ENCODE measurements around the gene BACH2. TPM values are rescaled to one million over a fixed set of nuclear protein-coding genes. Genes with fewer than 3 reads are reported as not detected.
A peak's percentile ranks its signal among the peaks of the same experiment; 100 is the strongest.
"Not testable (repeated sequence)": the region's sequence is repeated elsewhere in the genome, so short reads cannot be mapped to it uniquely, and the experiment has no call there.

Gene BACH2
- total RNA-seq, 1 donor, result under 0.01 TPM

DNA sequence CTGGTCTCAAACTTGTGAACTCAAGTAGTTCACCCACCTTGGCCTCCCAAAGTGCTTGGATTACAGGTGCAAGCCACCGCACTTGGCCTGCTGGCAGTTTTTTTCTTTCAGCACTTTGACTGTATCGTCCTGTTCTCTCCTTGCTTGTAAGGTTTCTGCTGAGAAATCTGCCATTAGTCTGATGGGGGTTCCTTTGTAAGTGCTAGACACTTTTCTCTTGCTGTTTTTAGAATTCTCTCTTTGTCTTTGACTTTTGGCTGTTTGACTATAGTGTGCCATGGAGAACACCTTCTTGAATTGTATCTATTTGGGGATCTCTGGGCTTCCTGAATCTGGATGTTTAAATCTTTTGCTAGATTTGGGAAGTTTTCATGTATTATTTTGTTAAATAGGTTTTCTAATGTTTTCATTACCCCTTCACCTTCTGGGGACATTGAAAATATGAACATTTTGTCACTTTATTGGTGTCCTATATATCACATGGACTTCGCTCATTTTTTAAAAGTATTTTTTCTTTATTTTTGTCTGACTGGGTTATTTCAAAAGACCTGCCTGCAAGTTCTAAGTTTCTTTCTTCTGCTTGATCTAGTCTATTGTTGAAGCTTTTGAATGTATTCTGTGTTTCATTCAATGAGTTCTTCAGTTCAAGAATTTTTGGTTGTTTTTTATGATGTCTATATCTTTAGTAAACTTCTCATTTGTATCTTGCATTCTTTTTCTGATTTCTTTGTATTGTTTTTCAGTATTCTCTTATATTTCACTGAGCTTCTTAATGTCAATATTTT, 380.3 kb downstream of the BACH2 start:
- H3K4me3 ChIP-seq (ENCODE audit: low read depth, low read length), result no peak overlapping the region
- no peak for TF ChIP-seq CTCF (IDR thresholded peaks at IDR 0.05; ENCODE audit: insufficient read depth, low read depth, low read length)
- no peak for DNase-seq (ENCODE audit: low read depth)

- no peak overlapping the region for H3K4me3 ChIP-seq (ENCODE audit: low read depth, low read length)
- DNase-seq (ENCODE audit: low read depth), result no peak
- no peak for TF ChIP-seq CTCF (IDR thresholded peaks at IDR 0.05; ENCODE audit: insufficient read depth, low read depth, low read length)
Measured at GRCh38 chr6:89910902-89911240, 385.8 kb downstream of the BACH2 start.

- not testable (repeated sequence) for DNase-seq (ENCODE audit: low read depth); H3K4me3 ChIP-seq (ENCODE audit: low read depth, low read length)
Measured at GRCh38 chr6:89910001-89910901, 386.4 kb downstream of the BACH2 start.

GRCh38 chr6:89895276-89895874, 401.3 kb downstream of the BACH2 start:
- no peak overlapping the region for H3K4me3 ChIP-seq (ENCODE audit: low read depth, low read length)
- TF ChIP-seq CTCF (IDR thresholded peaks at IDR 0.05; ENCODE audit: insufficient read depth, low read depth, low read length), result no peak
- DNase-seq (ENCODE audit: low read depth), result peak; percentile 56

DNA sequence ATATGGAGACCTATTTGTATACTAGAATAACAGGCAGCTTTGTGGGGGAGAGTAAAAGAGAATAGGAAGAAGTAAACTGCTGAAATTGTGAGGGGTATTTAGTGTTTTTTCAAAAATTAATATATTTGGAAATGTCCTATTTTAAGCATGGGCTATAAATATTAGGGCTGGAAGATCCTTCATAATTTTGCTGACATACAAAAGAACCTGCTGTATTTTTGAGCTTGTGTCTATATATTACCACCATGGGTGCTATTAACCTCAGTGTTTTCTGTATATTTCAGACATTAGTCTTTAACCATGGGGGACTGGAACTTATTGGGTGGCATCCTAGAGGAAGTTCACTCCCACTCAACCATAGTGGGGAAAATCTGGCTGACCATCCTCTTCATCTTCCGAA, 402.5 kb downstream of the BACH2 start, which contains the start of gene GJA10:
TSS of gene GJA10 (plus strand) at position 301 of the 400 bp plus-strand sequence. CDS start at position 301, 0 bp downstream.
- no peak for DNase-seq (ENCODE audit: low read depth)
- no peak within 1 kb of the TSS for H3K4me3 ChIP-seq (ENCODE audit: low read depth, low read length)
- TF ChIP-seq CTCF (IDR thresholded peaks at IDR 0.05; ENCODE audit: insufficient read depth, low read depth, low read length), result no peak

- H3K4me3 ChIP-seq (ENCODE audit: low read depth, low read length); DNase-seq (ENCODE audit: low read depth): not testable (repeated sequence)
Measured at GRCh38 chr6:89892577-89892976, 404.1 kb downstream of the BACH2 start.

DNA sequence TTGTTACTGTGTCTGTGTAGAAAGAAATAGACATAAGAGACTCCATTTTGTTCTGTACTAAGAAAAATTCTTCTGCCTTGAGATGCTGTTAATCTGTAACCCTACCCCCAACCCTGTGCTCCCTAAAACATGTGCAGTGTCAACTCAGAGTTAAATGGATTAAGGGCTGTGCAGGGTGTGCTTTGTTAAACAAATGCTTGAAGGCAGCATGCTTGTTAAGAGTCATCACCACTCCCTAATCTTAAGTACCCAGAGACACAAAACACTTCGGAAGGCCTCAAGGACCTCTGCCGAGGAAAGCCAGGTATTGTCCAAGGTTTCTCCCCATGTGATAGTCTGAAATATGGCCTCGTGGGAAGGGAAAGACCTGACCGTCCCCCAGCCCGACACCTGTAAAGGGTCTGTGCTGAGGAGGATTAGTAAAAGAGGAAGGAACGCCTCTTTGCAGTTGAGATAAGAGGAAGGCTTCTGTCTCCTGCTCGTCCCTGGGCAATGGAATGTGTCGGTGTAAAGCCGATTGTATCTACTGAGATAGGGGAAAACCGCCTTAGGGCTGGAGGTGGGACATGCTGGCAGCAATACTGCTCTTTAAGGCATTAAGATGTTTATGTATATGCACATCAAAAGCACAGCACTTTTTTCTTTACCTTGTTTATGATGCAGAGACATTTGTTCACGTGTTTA, 405.7 kb downstream of the BACH2 start:
- not testable (repeated sequence) for DNase-seq (ENCODE audit: low read depth); H3K4me3 ChIP-seq (ENCODE audit: low read depth, low read length)

DNA sequence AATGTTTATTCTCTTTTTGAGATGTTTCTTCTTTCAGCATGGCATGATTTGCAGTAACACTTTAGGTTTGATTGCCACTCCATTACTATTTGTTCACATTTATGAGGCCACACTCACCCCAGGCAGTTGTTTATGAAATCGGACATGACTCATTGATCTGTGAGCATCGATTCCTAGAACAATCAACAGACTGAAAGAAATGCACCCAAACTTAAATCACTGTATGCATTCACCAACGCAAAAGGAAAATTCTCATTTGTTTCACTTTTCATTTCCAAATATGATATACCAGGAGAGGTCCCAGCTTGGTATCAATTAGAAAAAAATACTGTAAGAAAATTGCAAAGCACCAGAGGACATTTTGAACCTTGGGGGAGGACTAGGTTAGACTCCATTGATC, 407.8 kb downstream of the BACH2 start:
- DNase-seq (ENCODE audit: low read depth), result no peak

More for the DNA sequence above, 407.8 kb downstream of the BACH2 start:
- no peak overlapping the region for H3K4me3 ChIP-seq (ENCODE audit: low read depth, low read length)
- TF ChIP-seq CTCF (IDR thresholded peaks at IDR 0.05; ENCODE audit: insufficient read depth, low read depth, low read length), result no peak

Data from fibroblast of villous mesenchyme (primary cell).